ENCODE measurements around the gene FAM167B. TPM values are rescaled to one million over a fixed set of nuclear protein-coding genes. Genes with fewer than 3 reads are reported as not detected.

FAM167B gene
- total RNA-seq = 4.1 and 5.4 TPM in 2 replicates
- total RNA-seq (2013) = 0.30 TPM
- polyA plus RNA-seq = 1.1 and 1.8 TPM in 2 replicates
- 0.86 TPM in 1 of 2 replicates, not detected in the other for polyA minus RNA-seq

DNA sequence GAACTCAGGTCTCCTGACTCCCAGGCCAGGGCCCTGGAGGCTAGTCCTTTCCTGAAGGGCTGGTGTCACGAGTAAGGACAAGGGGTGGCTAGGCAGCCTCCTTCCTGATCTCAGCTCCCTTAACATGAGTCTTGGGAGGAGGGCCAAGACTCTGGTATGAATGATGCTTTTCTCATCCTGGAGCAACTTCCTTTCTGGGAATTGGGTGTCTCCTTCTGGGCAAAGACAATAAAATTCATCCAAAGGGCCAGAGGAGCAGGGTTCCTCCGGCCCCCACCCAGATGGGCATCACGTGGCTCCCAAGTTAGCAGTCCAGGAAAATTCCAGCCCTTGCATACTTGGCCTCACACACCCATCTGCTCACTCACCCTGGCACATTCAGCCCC lies at the start of gene FAM167B:
FAM167B (plus strand) TSS at position 335 of the 386 bp plus-strand sequence. CDS start 200 bp downstream, outside the sequence.
- ATAC-seq (ENCODE audit: low read depth) (no peak), DNase-seq (no peak)
- Histone ChIP-seq H3K4me2 (replicated peaks; ENCODE audit: low read depth, low read length, poor library complexity, severe bottlenecking) (peak within 1 kb of the TSS; percentile 82), H2AFZ (ENCODE audit: insufficient read depth, low read depth, low read length, poor library complexity, severe bottlenecking) (peak within 1 kb of the TSS; percentile 85), H3K9ac (ENCODE audit: low read length) (peak within 1 kb of the TSS; percentile 40), H3K27me3 (replicated peaks in 1 of 4; ENCODE audit: control extremely low read depth in 1 of 4, control insufficient read depth in 3 of 4, insufficient read depth in 4 of 4, low read length in 3 of 4) (no peaks in the 10 kb centered on the region), H3K79me2 (ENCODE audit: control insufficient read depth, insufficient read depth, low read length) (peaks cover 2% of the 10 kb centered on the region), H3K27ac (ENCODE audit: low read length in 2 of 2) (peak within 1 kb of the TSS; percentile 32 to 94), H3K4me1 (ENCODE audit: control insufficient read depth in 2 of 2, insufficient read depth in 2 of 2, low read length in 2 of 2) (peaks cover 65 to 70% of the 10 kb centered on the region in 2 donors), H3K9me3 (ENCODE audit: control extremely low read depth in 1 of 3, control insufficient read depth in 2 of 3, insufficient read depth in 1 of 3, low read length in 2 of 3) (no peaks in the 10 kb centered on the region), H4K20me1 (ENCODE audit: control insufficient read depth, insufficient read depth, low read length, poor library complexity, severe bottlenecking) (no peaks in the 10 kb centered on the region), H3K36me3 (replicated peaks in 1 of 2; ENCODE audit: control extremely low read depth in 1 of 2, control insufficient read depth in 1 of 2, extremely low read depth in 1 of 2, insufficient read depth in 2 of 2, low read length in 1 of 2) (no peaks in the 10 kb centered on the region), H3K4me3 (ENCODE audit: control extremely low read depth in 1 of 5, extremely low read depth in 1 of 5, insufficient read depth in 1 of 5, low read depth in 2 of 5, low read length in 4 of 5) (peak within 1 kb of the TSS in 1 of 5 experiments; percentile 56)
- 100% methylated on average over 2 of the region's 3 CpGs for WGBS (ENCODE audit: insufficient coverage)
- Mint-ChIP-seq H3K27ac (peak within 1 kb of the TSS; percentile 84), H3K9me3 (ENCODE audit: insufficient read depth) (no peaks in the 10 kb centered on the region), H3K4me3 (peak within 1 kb of the TSS; percentile 68), H3K27me3 (no peaks in the 10 kb centered on the region), H3K4me1 (peaks cover 60% of the 10 kb centered on the region)
- TF ChIP-seq EZH2 (IDR thresholded peaks at IDR 0.05; ENCODE audit: borderline replicate concordance, insufficient read depth, low read depth, low read length, poor library complexity, severe bottlenecking) = no peak
- TF ChIP-seq, protein P1, sequence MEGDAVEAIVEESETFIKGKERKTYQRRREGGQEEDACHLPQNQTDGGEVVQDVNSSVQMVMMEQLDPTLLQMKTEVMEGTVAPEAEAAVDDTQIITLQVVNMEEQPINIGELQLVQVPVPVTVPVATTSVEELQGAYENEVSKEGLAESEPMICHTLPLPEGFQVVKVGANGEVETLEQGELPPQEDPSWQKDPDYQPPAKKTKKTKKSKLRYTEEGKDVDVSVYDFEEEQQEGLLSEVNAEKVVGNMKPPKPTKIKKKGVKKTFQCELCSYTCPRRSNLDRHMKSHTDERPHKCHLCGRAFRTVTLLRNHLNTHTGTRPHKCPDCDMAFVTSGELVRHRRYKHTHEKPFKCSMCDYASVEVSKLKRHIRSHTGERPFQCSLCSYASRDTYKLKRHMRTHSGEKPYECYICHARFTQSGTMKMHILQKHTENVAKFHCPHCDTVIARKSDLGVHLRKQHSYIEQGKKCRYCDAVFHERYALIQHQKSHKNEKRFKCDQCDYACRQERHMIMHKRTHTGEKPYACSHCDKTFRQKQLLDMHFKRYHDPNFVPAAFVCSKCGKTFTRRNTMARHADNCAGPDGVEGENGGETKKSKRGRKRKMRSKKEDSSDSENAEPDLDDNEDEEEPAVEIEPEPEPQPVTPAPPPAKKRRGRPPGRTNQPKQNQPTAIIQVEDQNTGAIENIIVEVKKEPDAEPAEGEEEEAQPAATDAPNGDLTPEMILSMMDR (IDR thresholded peaks at IDR 0.05) = no peak
- intact Hi-C loops (cut with micrococcal nuclease) = no loop called here
- ChIA-PET POLR2A (interaction anchor here (0.6 to 4.7 kb wide), 2 partner anchors 90 to 459 kb away, joined by 3 to 19 read pairs; partner anchors contain the start of gene MARCKSL1), CTCF (interaction anchor here (0.9 to 6.3 kb wide), 10 partner anchors 9 to 154 kb away, joined by 3 to 84 read pairs (median 35); partner anchors contain the start of gene HDAC1)

GRCh38 chr1:32197837-32198236 lies 49.2 kb upstream of the FAM167B start:
- Histone ChIP-seq H3K27me3 (replicated peaks in 1 of 4; ENCODE audit: control extremely low read depth in 1 of 4, control insufficient read depth in 3 of 4, insufficient read depth in 4 of 4, low read length in 3 of 4) (no peaks in the 10 kb centered on the region), H3K36me3 (replicated peaks in 1 of 2; ENCODE audit: control extremely low read depth in 1 of 2, control insufficient read depth in 1 of 2, extremely low read depth in 1 of 2, insufficient read depth in 2 of 2, low read length in 1 of 2) (peaks cover 4 to 40% of the 10 kb centered on the region in 2 experiments), H3K27ac (ENCODE audit: low read length in 2 of 2) (no peak overlapping the region), H3K4me2 (replicated peaks; ENCODE audit: low read depth, low read length, poor library complexity, severe bottlenecking) (no peak overlapping the region), H3K9me3 (ENCODE audit: control extremely low read depth in 1 of 3, control insufficient read depth in 2 of 3, insufficient read depth in 1 of 3, low read length in 2 of 3) (no peaks in the 10 kb centered on the region), H3K79me2 (ENCODE audit: control insufficient read depth, insufficient read depth, low read length) (no peaks in the 10 kb centered on the region), H3K9ac (ENCODE audit: low read length) (no peak overlapping the region), H4K20me1 (ENCODE audit: control insufficient read depth, insufficient read depth, low read length, poor library complexity, severe bottlenecking) (no peaks in the 10 kb centered on the region), H3K4me1 (ENCODE audit: control insufficient read depth in 2 of 2, insufficient read depth in 2 of 2, low read length in 2 of 2) (peaks cover 12 to 29% of the 10 kb centered on the region in 2 donors), H2AFZ (ENCODE audit: insufficient read depth, low read depth, low read length, poor library complexity, severe bottlenecking) (no peak overlapping the region), H3K4me3 (ENCODE audit: control extremely low read depth in 1 of 5, extremely low read depth in 1 of 5, insufficient read depth in 1 of 5, low read depth in 2 of 5, low read length in 4 of 5) (no peak overlapping the region)
- Mint-ChIP-seq H3K4me1 (peaks cover 23% of the 10 kb centered on the region), H3K9me3 (ENCODE audit: insufficient read depth) (no peaks in the 10 kb centered on the region), H3K4me3 (no peak overlapping the region), H3K27me3 (no peaks in the 10 kb centered on the region), H3K27ac (no peak overlapping the region)
- intact Hi-C loops (cut with micrococcal nuclease) = no loop called here
- no peak for TF ChIP-seq EZH2 (IDR thresholded peaks at IDR 0.05; ENCODE audit: borderline replicate concordance, insufficient read depth, low read depth, low read length, poor library complexity, severe bottlenecking)
- TF ChIP-seq, protein P1 (IDR thresholded peaks at IDR 0.05) = no peak
- 93% methylated on average over 5 of the region's 6 CpGs for WGBS (ENCODE audit: insufficient coverage)
- DNase-seq = no peak
- ATAC-seq (ENCODE audit: low read depth) = no peak
- POLR2A ChIA-PET = interaction anchor here (0.6 kb wide), 1 partner anchor 125 kb away, joined by 3 read pairs; no protein-coding TSS in a partner anchor
- CTCF ChIA-PET = interaction anchor here (0.6 to 1.1 kb wide), 2 partner anchors 18 to 208 kb away, joined by 6 to 8 read pairs; no protein-coding TSS in a partner anchor

All from B cell (primary cell).